HFFc6 (cell line): ENCODE measurements around the gene ZNF280D. TPM values are rescaled to one million over a fixed set of nuclear protein-coding genes. Genes with fewer than 3 reads are reported as not detected.

Experiments
- DNase-seq: peaks from one replicate; pipeline ENCODE4 v3.0.0-alpha.2; 2018
- H3K27ac Mint-ChIP-seq: 2 replicates; pipeline ENCODE4 v1.8.0; 2020; ENCODE audit warnings: mild to moderate bottlenecking, mixed read lengths
- H3K27me3 Mint-ChIP-seq: 2 replicates; pipeline ENCODE4 v1.8.0; 2021; ENCODE audit warnings: mild to moderate bottlenecking, moderate library complexity, mixed read lengths; ENCODE audit not compliant: insufficient read depth
- H3K36me3 Mint-ChIP-seq: 2 replicates; pipeline ENCODE4 v1.8.0; 2021; ENCODE audit warnings: low read depth, mixed read lengths
- H3K4me1 Mint-ChIP-seq: 2 replicates; pipeline ENCODE4 v1.8.0; 2020; ENCODE audit warnings: low read depth, mixed read lengths
- H3K4me3 Mint-ChIP-seq: 2 replicates; pipeline ENCODE4 v1.8.0; 2020; ENCODE audit warnings: mild to moderate bottlenecking, moderate library complexity, mixed read lengths
- H3K9me3 Mint-ChIP-seq: 2 replicates; pipeline ENCODE4 v1.8.0; 2020; ENCODE audit warnings: mild to moderate bottlenecking, mixed read lengths
- total RNA-seq, 6 experiments: library from RNA; stranded (reverse); fragmentation: NEBNext Ultra II Directional; extraction: Animal tissue kit (Norgen Biotek cat#: 25700); gene quantifications; 2 replicates in 1 of 6; 3 replicates in 5 of 6; pipeline ENCODE4 v1.2.3, GENCODE V29; 2021
- TF ChIP-seq, protein P1 (sequence below): fragments of 200-600 bp; sonication (generic); IDR thresholded peaks from 2 replicates; pipeline ENCODE4 v1.5.0; 2021; ENCODE audit warnings: antibody characterized with exemption, mild to moderate bottlenecking

ZNF280D gene
- total RNA-seq, 6 experiments from 2014 or later: 21.8 to 29.6 (median 25.5) TPM

DNA sequence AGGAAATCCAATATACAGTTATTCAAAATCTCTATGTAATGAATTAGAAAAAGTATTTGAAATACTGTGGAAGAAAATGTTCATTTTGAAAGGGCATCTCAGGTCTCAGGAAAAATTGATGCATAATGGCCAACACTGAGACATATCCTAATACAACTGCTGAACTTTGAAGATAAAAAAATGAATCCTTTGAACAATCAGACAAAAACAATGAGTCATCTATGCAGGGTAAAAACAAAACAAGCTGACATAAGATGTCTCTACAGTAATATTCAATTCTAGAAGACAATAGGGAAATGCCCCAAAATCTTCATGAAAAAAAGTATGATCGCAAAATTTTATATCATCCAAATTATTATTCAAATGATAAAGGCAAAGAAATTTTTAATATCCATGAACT is 34.0 kb upstream of the ZNF280D start:
- Mint-ChIP-seq H3K27me3 (no peaks in the 10 kb centered on the region), H3K27ac (no peak overlapping the region), H3K36me3 (no peaks in the 10 kb centered on the region), H3K9me3 (no peaks in the 10 kb centered on the region), H3K4me1 (peaks cover 11% of the 10 kb centered on the region), H3K4me3 (no peak overlapping the region)
- TF ChIP-seq, protein P1, sequence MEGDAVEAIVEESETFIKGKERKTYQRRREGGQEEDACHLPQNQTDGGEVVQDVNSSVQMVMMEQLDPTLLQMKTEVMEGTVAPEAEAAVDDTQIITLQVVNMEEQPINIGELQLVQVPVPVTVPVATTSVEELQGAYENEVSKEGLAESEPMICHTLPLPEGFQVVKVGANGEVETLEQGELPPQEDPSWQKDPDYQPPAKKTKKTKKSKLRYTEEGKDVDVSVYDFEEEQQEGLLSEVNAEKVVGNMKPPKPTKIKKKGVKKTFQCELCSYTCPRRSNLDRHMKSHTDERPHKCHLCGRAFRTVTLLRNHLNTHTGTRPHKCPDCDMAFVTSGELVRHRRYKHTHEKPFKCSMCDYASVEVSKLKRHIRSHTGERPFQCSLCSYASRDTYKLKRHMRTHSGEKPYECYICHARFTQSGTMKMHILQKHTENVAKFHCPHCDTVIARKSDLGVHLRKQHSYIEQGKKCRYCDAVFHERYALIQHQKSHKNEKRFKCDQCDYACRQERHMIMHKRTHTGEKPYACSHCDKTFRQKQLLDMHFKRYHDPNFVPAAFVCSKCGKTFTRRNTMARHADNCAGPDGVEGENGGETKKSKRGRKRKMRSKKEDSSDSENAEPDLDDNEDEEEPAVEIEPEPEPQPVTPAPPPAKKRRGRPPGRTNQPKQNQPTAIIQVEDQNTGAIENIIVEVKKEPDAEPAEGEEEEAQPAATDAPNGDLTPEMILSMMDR: no peak
- no peak for DNase-seq

DNA sequence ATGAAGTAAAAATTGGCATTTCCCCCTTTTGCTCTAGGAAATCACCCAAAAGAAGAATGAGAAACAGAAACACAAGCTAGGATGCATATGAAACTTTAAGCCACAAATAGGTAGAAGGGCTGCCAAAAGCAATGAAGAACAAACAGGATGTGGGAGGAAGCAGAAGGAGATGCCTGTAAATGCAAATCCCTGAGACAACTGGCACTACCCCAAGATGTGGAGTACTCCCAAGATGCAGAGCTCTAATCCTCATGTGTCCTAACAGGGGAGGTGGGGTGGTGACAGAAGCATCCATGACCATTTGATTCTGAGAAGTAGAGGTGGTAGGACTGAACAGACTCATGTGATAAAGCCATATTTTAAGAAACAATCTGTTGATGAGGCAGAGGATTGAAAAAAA is 31.9 kb upstream of the ZNF280D start:
- H3K9me3 Mint-ChIP-seq: no peaks in the 10 kb centered on the region
- no peak overlapping the region for H3K27ac Mint-ChIP-seq

DNA sequence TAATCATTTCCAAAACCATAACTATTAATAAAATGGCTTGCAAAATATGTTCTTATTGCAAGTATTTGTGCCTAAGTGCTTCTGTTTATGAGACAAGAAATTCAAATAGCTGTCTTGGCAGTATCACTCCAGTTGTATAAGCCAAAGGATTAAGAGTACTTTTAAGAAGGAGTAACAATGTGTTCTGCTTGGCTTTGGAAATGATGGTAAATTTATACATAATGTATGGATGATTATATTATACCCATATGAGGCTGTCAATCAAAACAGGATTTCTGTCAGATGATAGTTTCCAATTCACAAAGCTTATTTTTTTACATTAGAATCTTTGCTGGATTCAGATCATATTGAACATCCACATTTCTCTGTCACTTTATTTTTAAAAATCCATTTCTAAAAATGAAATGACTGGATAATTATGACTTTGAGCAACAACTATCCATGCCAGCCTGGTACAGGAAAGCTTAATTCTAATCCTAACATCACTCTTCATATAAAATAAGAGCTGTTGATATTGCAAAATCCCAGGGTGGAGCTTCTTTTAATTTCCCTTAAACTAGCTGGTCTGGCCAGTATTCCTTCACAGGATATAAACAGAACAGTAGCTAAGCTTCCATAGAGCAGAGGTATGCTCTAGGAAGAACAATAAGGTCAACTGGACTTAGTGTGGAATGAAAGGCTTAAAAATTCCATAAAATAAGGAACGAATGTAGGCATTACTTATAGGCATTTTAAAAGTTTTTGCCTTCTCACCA is 30.0 kb upstream of the ZNF280D start:
- TF ChIP-seq, protein P1: no peak
- no peaks in the 10 kb centered on the region for H3K27me3 Mint-ChIP-seq
- peaks cover 44% of the 10 kb centered on the region for H3K4me1 Mint-ChIP-seq
- no peak for DNase-seq
- no peaks in the 10 kb centered on the region for H3K36me3 Mint-ChIP-seq
- H3K9me3 Mint-ChIP-seq: no peaks in the 10 kb centered on the region
- H3K27ac Mint-ChIP-seq: no peak overlapping the region
- no peak overlapping the region for H3K4me3 Mint-ChIP-seq

More for the DNA sequence above, 31.9 kb upstream of the ZNF280D start:
- Mint-ChIP-seq H3K27me3 (no peaks in the 10 kb centered on the region), H3K36me3 (no peaks in the 10 kb centered on the region), H3K4me1 (peaks cover 24% of the 10 kb centered on the region), H3K4me3 (no peak overlapping the region)
- DNase-seq: peak; percentile 17
- TF ChIP-seq, protein P1: no peak

DNA sequence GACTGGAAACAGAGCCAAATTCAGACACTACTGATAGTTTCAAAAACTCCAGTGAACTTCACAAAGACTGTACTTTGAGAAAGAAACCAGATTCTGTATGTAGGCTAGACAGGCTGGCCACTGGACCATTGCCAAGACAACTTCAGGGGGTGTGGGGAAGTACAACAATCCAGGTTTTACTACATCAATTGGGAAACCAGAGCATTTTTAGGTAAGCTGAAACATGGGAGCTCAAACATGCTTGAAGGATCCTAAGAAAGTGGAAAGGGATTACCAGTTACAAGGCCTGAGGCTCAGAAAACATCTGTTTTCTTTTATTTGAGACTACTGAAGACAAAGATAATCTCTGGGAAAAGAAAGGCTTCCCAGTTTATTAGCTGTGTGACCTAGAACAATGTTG is 26.9 kb upstream of the ZNF280D start:
- Mint-ChIP-seq H3K36me3 (no peaks in the 10 kb centered on the region), H3K9me3 (no peaks in the 10 kb centered on the region), H3K27ac (peak overlapping the region; percentile 87), H3K4me3 (peak overlapping the region; percentile 75; the same call in 1 of the 2 replicates), H3K27me3 (no peaks in the 10 kb centered on the region), H3K4me1 (peaks cover 53% of the 10 kb centered on the region)
- peak; percentile 45 for DNase-seq
- TF ChIP-seq, protein P1: no peak

DNA sequence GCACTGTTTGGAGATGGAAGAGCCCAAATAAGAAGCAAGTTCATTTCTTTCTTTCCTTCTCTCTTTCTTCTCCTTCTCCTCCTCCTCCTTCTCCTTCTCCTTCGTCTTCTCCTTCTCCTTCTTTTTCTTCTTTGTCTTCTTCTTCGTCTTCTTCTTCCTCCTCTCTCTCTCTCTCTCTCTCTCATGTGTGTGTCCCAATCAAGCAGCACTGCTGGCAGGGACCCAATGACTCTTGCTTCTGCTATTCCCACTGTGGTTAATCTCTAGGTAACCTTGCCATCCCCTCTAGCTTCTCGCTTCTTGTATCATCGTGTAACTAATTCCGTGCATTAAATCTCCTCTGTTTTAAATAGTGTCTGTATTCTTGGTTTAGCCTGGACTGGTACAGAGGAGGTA is 26.1 kb upstream of the ZNF280D start:
- peak overlapping the region; percentile 75 for H3K4me3 Mint-ChIP-seq

More for the DNA sequence above, 26.1 kb upstream of the ZNF280D start:
- no peaks in the 10 kb centered on the region for H3K36me3 Mint-ChIP-seq
- H3K9me3 Mint-ChIP-seq: no peaks in the 10 kb centered on the region
- peak; percentile 95 for DNase-seq
- no peaks in the 10 kb centered on the region for H3K27me3 Mint-ChIP-seq
- TF ChIP-seq, protein P1: no peak
- H3K4me1 Mint-ChIP-seq: peaks cover 56% of the 10 kb centered on the region
- H3K27ac Mint-ChIP-seq: peak overlapping the region; percentile 87
